Stimulated activated CD8-positive, alpha-beta memory T cell treated with anti-CD3 and anti-CD28 coated beads, Interleukin-7, amount 100 ng/mL, for 48 hours (primary cell): ENCODE data around the gene SPATA3.
"Not testable (repeated sequence)": the region's sequence is repeated elsewhere in the genome, so short reads cannot be mapped to it uniquely, and the experiment has no call there.

Experiments used
- DNase-seq, 2 donors: peaks; one replicate each; pipeline ENCODE4 v3.0.0-alpha.2; 2020; ENCODE audit warnings: low read depth in 1 of 2; ENCODE audit errors: extremely low read depth in 1 of 2

Gene SPATA3

GRCh38 chr2:230991598-230991997 lies 4.3 kb upstream of the SPATA3 start:
- DNase-seq = no peak

- DNase-seq = no peak
Measured at GRCh38 chr2:230996661-230997060, 740 bp downstream of the SPATA3 start.

- no peak for DNase-seq
Measured at GRCh38 chr2:230998882-230999281, 3.0 kb downstream of the SPATA3 start.

GRCh38 chr2:230999477-230999876 lies 3.6 kb downstream of the SPATA3 start:
- no peak for DNase-seq

- no peak for DNase-seq
Measured at GRCh38 chr2:231000211-231000904, 4.4 kb downstream of the SPATA3 start.

- no peak for DNase-seq
Measured at GRCh38 chr2:231001036-231001435, 5.1 kb downstream of the SPATA3 start.

GRCh38 chr2:231001921-231002320 lies 6.0 kb downstream of the SPATA3 start:
- DNase-seq = no peak

GRCh38 chr2:231002641-231003040 lies 6.7 kb downstream of the SPATA3 start:
- DNase-seq = no peak

GRCh38 chr2:231003186-231003585 lies 7.3 kb downstream of the SPATA3 start:
- no peak for DNase-seq

GRCh38 chr2:231004930-231005329 lies 9.0 kb downstream of the SPATA3 start:
- DNase-seq = not testable (repeated sequence)

GRCh38 chr2:231007286-231008098 lies 11.6 kb downstream of the SPATA3 start:
- no peak for DNase-seq

- no peak for DNase-seq
Measured at GRCh38 chr2:231008131-231008530, 12.2 kb downstream of the SPATA3 start.

GRCh38 chr2:231009236-231009919 lies 13.5 kb downstream of the SPATA3 start:
- DNase-seq = no peak

GRCh38 chr2:231010201-231010730 lies 14.3 kb downstream of the SPATA3 start:
- DNase-seq = no peak

GRCh38 chr2:231011526-231011925 lies 15.6 kb downstream of the SPATA3 start:
- no peak for DNase-seq

GRCh38 chr2:231012463-231012862 lies 16.5 kb downstream of the SPATA3 start:
- no peak for DNase-seq

GRCh38 chr2:231013820-231014219 lies 17.9 kb downstream of the SPATA3 start:
- DNase-seq = no peak

- no peak for DNase-seq
Measured at GRCh38 chr2:231015478-231015877, 19.6 kb downstream of the SPATA3 start.

GRCh38 chr2:231015926-231016325 lies 20.0 kb downstream of the SPATA3 start:
- DNase-seq = no peak

GRCh38 chr2:231016566-231017230 lies 20.8 kb downstream of the SPATA3 start:
- DNase-seq = no peak

GRCh38 chr2:231017231-231017598 lies 21.3 kb downstream of the SPATA3 start:
- DNase-seq = no peak
